ENCODE measurements around the gene MAGEF1. TPM values are rescaled to one million over a fixed set of nuclear protein-coding genes. Genes with fewer than 3 reads are reported as not detected.

The MAGEF1 gene
- 1 to 10 TPM; 4.5 to 6.4 TPM for total RNA-seq
- 6.9 to 13.0 reads per million in 2 donors for total RNA-seq

GRCh38 chr3:184711493-184712247 lies at the start of gene MAGEF1:
Gene MAGEF1, minus strand, starts transcription at chr3:184712064. Its CDS starts 243 bp downstream, at chr3:184711821.
- Mint-ChIP-seq H3K36me3 (ENCODE audit: low read depth) (no peaks in the 10 kb centered on the region), H3K4me3 (peak within 1 kb of the TSS; percentile 94), H3K27me3 (no peaks in the 10 kb centered on the region), H3K4me1 (peaks cover 27% of the 10 kb centered on the region), H3K27ac (peak within 1 kb of the TSS; percentile 1)
- ATAC-seq = peak; percentile 79
- H3K9me3 ChIP-seq (ENCODE audit: control insufficient read depth, low read length, poor library complexity, severe bottlenecking) = no peaks in the 10 kb centered on the region
- DNase-seq = peak; percentile 37 to 53 (median 43)

GRCh38 chr3:184761075-184761841 lies 49.4 kb upstream of the MAGEF1 start:
- Mint-ChIP-seq H3K27me3 (peaks cover 34% of the 10 kb centered on the region), H3K36me3 (ENCODE audit: low read depth) (peaks cover 2% of the 10 kb centered on the region), H3K4me1 (peaks cover 7% of the 10 kb centered on the region), H3K27ac (no peak overlapping the region), H3K4me3 (no peak overlapping the region)
- ATAC-seq = no peak
- no peak for DNase-seq
- H3K9me3 ChIP-seq (ENCODE audit: control insufficient read depth, low read length, poor library complexity, severe bottlenecking) = no peaks in the 10 kb centered on the region

GRCh38 chr3:184760337-184761074 lies 48.6 kb upstream of the MAGEF1 start:
- Mint-ChIP-seq H3K36me3 (ENCODE audit: low read depth) (peaks cover 2% of the 10 kb centered on the region), H3K4me3 (no peak overlapping the region), H3K4me1 (peaks cover 7% of the 10 kb centered on the region), H3K27ac (no peak overlapping the region), H3K27me3 (peaks cover 34% of the 10 kb centered on the region)
- DNase-seq = no peak
- ATAC-seq = no peak
- H3K9me3 ChIP-seq (ENCODE audit: control insufficient read depth, low read length, poor library complexity, severe bottlenecking) = no peaks in the 10 kb centered on the region

GRCh38 chr3:184759666-184760200 lies 47.9 kb upstream of the MAGEF1 start:
- Mint-ChIP-seq H3K4me3 (no peak overlapping the region), H3K27ac (no peak overlapping the region), H3K36me3 (ENCODE audit: low read depth) (peaks cover 2% of the 10 kb centered on the region), H3K27me3 (peaks cover 34% of the 10 kb centered on the region), H3K4me1 (peaks cover 7% of the 10 kb centered on the region)
- no peak for DNase-seq
- H3K9me3 ChIP-seq (ENCODE audit: control insufficient read depth, low read length, poor library complexity, severe bottlenecking) = no peaks in the 10 kb centered on the region
- no peak for ATAC-seq

GRCh38 chr3:184758056-184758455 lies 46.2 kb upstream of the MAGEF1 start:
- Mint-ChIP-seq H3K27me3 (peaks cover 34% of the 10 kb centered on the region), H3K27ac (no peak overlapping the region), H3K36me3 (ENCODE audit: low read depth) (peaks cover 2% of the 10 kb centered on the region), H3K4me3 (no peak overlapping the region), H3K4me1 (peaks cover 5% of the 10 kb centered on the region)
- ATAC-seq (no peak), DNase-seq (no peak)
- H3K9me3 ChIP-seq (ENCODE audit: control insufficient read depth, low read length, poor library complexity, severe bottlenecking) = no peaks in the 10 kb centered on the region

GRCh38 chr3:184757022-184757651 lies 45.3 kb upstream of the MAGEF1 start:
- DNase-seq = no peak
- Mint-ChIP-seq H3K27ac (no peak overlapping the region), H3K36me3 (ENCODE audit: low read depth) (peaks cover 2% of the 10 kb centered on the region), H3K4me1 (peaks cover 8% of the 10 kb centered on the region), H3K4me3 (no peak overlapping the region), H3K27me3 (peaks cover 28% of the 10 kb centered on the region)
- no peaks in the 10 kb centered on the region for H3K9me3 ChIP-seq (ENCODE audit: control insufficient read depth, low read length, poor library complexity, severe bottlenecking)
- no peak for ATAC-seq

GRCh38 chr3:184756151-184757021 lies 44.5 kb upstream of the MAGEF1 start:
- H3K9me3 ChIP-seq (ENCODE audit: control insufficient read depth, low read length, poor library complexity, severe bottlenecking) = no peaks in the 10 kb centered on the region
- Mint-ChIP-seq H3K4me1 (peaks cover 8% of the 10 kb centered on the region), H3K36me3 (ENCODE audit: low read depth) (peaks cover 2% of the 10 kb centered on the region), H3K27me3 (peaks cover 23% of the 10 kb centered on the region), H3K27ac (no peak overlapping the region), H3K4me3 (no peak overlapping the region)
- DNase-seq (no peak), ATAC-seq (no peak)

GRCh38 chr3:184755315-184755731 lies 43.5 kb upstream of the MAGEF1 start:
- Mint-ChIP-seq H3K36me3 (ENCODE audit: low read depth) (no peaks in the 10 kb centered on the region), H3K4me1 (peaks cover 8% of the 10 kb centered on the region)
- no peak for DNase-seq

GRCh38 chr3:184752361-184752760 lies 40.5 kb upstream of the MAGEF1 start:
- H3K9me3 ChIP-seq (ENCODE audit: control insufficient read depth, low read length, poor library complexity, severe bottlenecking) = no peaks in the 10 kb centered on the region
- DNase-seq (no peak), ATAC-seq (no peak)
- Mint-ChIP-seq H3K27ac (no peak overlapping the region), H3K4me1 (peaks cover 13% of the 10 kb centered on the region), H3K36me3 (ENCODE audit: low read depth) (peaks cover 3% of the 10 kb centered on the region), H3K4me3 (no peak overlapping the region), H3K27me3 (peaks cover 31% of the 10 kb centered on the region)

More at GRCh38 chr3:184755315-184755731, 43.5 kb upstream of the MAGEF1 start:
- ATAC-seq = no peak
- H3K9me3 ChIP-seq (ENCODE audit: control insufficient read depth, low read length, poor library complexity, severe bottlenecking) = no peaks in the 10 kb centered on the region
- Mint-ChIP-seq H3K4me3 (no peak overlapping the region), H3K27ac (no peak overlapping the region), H3K27me3 (peaks cover 17% of the 10 kb centered on the region)

GRCh38 chr3:184751204-184752040 lies 39.6 kb upstream of the MAGEF1 start:
- peaks cover 25% of the 10 kb centered on the region for H3K27me3 Mint-ChIP-seq
- ATAC-seq (no peak), DNase-seq (no peak)
- peaks cover 7% of the 10 kb centered on the region for H3K4me1 Mint-ChIP-seq
- H3K27ac Mint-ChIP-seq = no peak overlapping the region
- peaks cover 3% of the 10 kb centered on the region for H3K36me3 Mint-ChIP-seq (ENCODE audit: low read depth)
- H3K4me3 Mint-ChIP-seq = no peak overlapping the region
- no peaks in the 10 kb centered on the region for H3K9me3 ChIP-seq (ENCODE audit: control insufficient read depth, low read length, poor library complexity, severe bottlenecking)

- H3K27me3 Mint-ChIP-seq = peaks cover 26% of the 10 kb centered on the region
- H3K27ac Mint-ChIP-seq = no peak overlapping the region
- no peak for DNase-seq
- H3K9me3 ChIP-seq (ENCODE audit: control insufficient read depth, low read length, poor library complexity, severe bottlenecking) = no peaks in the 10 kb centered on the region
- H3K4me3 Mint-ChIP-seq = no peak overlapping the region
- H3K4me1 Mint-ChIP-seq = peaks cover 8% of the 10 kb centered on the region
- peaks cover 3% of the 10 kb centered on the region for H3K36me3 Mint-ChIP-seq (ENCODE audit: low read depth)
- ATAC-seq = no peak
Observed at GRCh38 chr3:184750349-184751083, 38.7 kb upstream of the MAGEF1 start.
